ENCODE results near the gene NELL1. TPM values are rescaled to one million over a fixed set of nuclear protein-coding genes. Genes with fewer than 3 reads are reported as not detected.

The NELL1 gene
- total RNA-seq, 2 donors from 2014 or later: 0.19 TPM; not detected in 1

DNA sequence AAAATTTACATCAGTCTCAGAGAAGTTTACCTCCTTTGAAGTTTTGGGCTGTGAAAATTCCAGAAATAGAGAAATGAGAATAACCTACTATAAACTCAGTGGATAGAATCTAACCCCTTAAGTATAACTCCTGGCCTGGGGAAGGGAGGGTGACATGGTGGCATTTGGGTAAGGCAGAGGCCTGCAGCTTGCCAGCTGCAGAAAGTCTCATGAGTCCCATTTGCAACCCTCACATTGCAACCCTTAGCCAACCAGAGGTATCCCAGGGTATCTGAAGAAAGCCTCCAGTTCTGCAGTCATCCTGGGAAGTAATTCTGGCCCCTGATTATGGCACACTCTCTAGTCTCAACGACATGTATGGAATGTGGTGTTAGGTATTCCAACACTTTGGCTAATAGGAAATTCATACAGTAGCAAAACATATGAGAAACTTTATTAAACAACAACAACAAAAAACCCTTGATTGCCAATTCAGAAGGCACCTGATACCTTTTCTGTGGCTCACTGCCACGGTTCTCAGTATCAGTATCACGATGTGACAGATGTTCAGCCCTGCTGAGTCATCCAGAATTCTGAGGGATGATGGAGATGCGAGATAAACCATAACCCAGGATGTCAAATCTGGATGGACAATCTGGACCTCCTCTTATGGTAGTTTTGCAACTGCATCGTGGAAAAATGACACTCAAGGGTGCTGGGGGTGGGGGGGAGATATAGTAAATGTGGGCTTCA, 743.4 kb downstream of the NELL1 start:
- TF ChIP-seq CTCF (IDR thresholded peaks at IDR 0.05): no peak

GRCh38 chr11:21414953-21415352, 745.6 kb downstream of the NELL1 start:
- H3K27ac ChIP-seq: no peak overlapping the region
- no peak for DNase-seq
- no peak overlapping the region for H3K4me3 ChIP-seq
- no peaks in the 10 kb centered on the region for H3K36me3 ChIP-seq
- intact Hi-C loops (cut with DNase I): no loop called here
- H3K27me3 ChIP-seq: no peaks in the 10 kb centered on the region
- no peak for TF ChIP-seq CTCF (IDR thresholded peaks at IDR 0.05)
- no peaks in the 10 kb centered on the region for H3K9me3 ChIP-seq
- H3K9ac ChIP-seq (ENCODE audit: low read depth in 2 of 2, low read length in 2 of 2): no peak overlapping the region
- H3K4me1 ChIP-seq: no peaks in the 10 kb centered on the region

More for the DNA sequence above, 743.4 kb downstream of the NELL1 start:
- no peak overlapping the region for H3K9ac ChIP-seq (ENCODE audit: low read depth in 2 of 2, low read length in 2 of 2)
- DNase-seq: no peak
- H3K27ac ChIP-seq: no peak overlapping the region
- H3K9me3 ChIP-seq: no peaks in the 10 kb centered on the region
- H3K4me1 ChIP-seq: no peaks in the 10 kb centered on the region
- no peaks in the 10 kb centered on the region for H3K36me3 ChIP-seq
- no peaks in the 10 kb centered on the region for H3K27me3 ChIP-seq
- intact Hi-C loops (cut with DNase I): no loop called here
- H3K4me3 ChIP-seq: no peak overlapping the region

DNA sequence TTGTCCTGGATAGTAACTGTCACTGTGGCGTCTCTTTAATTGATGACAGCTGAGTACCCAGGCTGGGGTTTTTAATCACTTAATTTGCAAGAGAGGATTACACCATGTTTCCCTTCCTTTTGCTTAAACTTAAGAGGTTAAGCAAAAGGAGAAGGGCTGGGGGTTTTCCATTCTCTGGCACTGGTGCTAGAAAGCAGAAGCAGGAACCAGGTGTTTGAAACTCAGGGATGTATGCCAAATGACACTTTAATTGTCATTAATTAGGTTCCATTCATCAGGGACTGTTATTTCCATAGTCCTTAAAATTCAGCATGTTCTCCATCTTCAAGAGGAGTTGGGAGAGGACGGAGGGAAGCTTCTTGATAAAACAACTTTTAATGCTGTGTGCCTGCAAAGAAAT, 746.2 kb downstream of the NELL1 start:
- no peak for TF ChIP-seq CTCF (IDR thresholded peaks at IDR 0.05)
- Histone ChIP-seq H3K4me3 (no peak overlapping the region), H3K27ac (no peak overlapping the region), H3K36me3 (no peaks in the 10 kb centered on the region), H3K27me3 (no peaks in the 10 kb centered on the region), H3K4me1 (no peaks in the 10 kb centered on the region), H3K9ac (ENCODE audit: low read depth in 2 of 2, low read length in 2 of 2) (no peak overlapping the region), H3K9me3 (no peaks in the 10 kb centered on the region)
- intact Hi-C loops (cut with DNase I): no loop called here
- no peak for DNase-seq

DNA sequence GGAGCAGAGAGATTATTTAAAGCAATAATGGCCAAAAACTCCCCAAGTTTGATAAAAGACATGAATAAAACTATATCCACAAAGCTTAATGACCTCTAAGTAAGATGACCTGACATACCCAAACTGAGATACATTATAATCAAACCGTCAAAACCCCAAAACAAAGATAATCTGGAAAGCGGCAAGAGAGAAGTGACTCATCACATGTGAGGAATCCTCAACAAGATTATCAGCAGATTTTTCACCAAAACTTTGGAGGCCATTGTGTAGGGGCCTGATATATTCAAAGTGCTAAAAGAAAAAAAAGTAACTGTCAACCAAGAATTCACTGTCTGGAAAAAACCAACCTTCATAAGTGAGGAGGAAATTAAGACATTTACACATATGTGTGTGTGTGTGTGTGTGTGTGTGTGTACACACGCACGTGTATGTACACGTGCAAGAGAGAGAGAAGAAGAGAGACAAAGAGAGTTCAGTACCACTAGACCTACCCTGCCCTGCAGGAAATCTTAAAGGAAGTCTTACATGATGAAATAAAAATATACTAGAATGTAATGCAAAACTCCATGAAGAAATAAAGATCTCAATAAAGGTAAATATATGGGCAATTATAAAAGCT, 752.4 kb downstream of the NELL1 start:
- Histone ChIP-seq H3K36me3 (no peaks in the 10 kb centered on the region), H3K27me3 (no peaks in the 10 kb centered on the region), H3K9ac (ENCODE audit: low read depth in 2 of 2, low read length in 2 of 2) (no peak overlapping the region), H3K27ac (no peak overlapping the region), H3K9me3 (no peaks in the 10 kb centered on the region), H3K4me1 (no peaks in the 10 kb centered on the region), H3K4me3 (no peak overlapping the region)
- no peak for TF ChIP-seq CTCF (IDR thresholded peaks at IDR 0.05)
- no peak for DNase-seq
- intact Hi-C loops (cut with DNase I): no loop called here

- Histone ChIP-seq H3K9ac (ENCODE audit: low read depth in 2 of 2, low read length in 2 of 2) (no peak overlapping the region), H3K4me3 (no peak overlapping the region), H3K27ac (no peak overlapping the region), H3K27me3 (no peaks in the 10 kb centered on the region), H3K36me3 (no peaks in the 10 kb centered on the region), H3K4me1 (no peaks in the 10 kb centered on the region), H3K9me3 (no peaks in the 10 kb centered on the region)
- TF ChIP-seq CTCF (IDR thresholded peaks at IDR 0.05): no peak
- intact Hi-C loops (cut with DNase I): no loop called here
- DNase-seq: no peak
Measured at GRCh38 chr11:21426931-21427330, 757.5 kb downstream of the NELL1 start.

Measured in colonic mucosa (tissue), 4 donors.